ENCODE data around the gene P2RY2.
"Not testable (repeated sequence)": the region's sequence is repeated elsewhere in the genome, so short reads cannot be mapped to it uniquely, and the experiment has no call there.

The P2RY2 gene

DNA sequence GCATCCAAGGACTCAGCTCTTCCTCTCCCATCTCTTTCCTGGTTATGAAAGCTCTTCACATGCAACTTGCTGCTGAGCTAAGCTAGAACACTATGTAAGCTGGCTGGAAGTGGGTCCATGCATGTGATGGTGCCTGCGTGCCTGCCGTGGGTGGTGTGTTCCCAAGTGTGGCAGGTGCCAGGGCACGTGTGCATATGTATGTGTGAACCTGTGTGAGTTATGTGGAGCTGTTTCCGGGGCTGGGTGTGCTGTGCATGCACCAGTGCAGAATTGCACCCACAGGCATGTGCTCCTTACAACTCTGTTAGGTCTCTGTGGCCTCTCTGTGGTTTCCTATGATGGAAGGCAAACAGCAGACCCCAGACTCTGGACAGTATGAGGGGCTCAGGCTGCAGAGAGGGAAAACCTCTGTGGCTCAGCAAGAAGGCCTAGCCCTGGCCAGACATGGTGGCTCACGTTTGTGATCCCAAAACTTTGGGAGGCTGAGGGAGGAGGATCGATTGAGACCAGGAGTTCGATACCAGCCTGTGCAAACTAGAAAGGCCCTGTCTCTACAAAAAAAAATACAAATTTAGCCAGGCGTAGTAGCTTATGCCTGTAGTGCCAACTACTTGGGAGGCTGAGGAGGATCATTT lies 49.9 kb downstream of the P2RY2 start:
- DNase-seq (ENCODE audit: low read depth), result no peak

DNA sequence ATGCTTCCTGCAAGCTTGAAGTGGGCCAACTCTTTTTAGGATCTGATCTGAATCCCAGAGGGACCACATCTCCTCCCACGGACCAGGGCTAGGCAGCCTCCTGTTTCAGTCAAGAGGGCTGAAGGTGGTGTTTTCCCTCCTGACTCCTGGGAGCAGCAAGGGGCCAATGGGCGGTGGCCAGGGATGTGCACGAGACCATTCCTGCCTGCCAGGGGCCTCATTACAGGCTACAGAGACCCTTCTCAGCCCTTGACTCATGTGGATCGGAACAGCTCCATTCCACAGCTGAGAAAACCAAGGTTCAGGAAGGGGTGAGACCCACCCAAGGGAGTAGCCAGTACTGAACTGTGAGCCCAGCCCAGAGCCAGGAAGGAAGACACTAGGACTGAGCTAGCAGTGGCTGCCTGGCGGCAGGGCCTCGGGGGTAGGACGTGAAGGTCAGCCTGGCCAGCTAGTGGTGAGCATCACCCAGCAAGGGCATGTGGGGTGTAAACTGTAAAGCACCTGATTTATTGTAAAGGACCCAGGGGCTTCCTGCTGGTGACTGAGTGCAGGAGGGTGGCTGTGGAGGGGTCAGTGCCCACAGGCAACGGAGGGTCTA lies 50.7 kb downstream of the P2RY2 start:
- no peak for DNase-seq (ENCODE audit: low read depth)

DNA sequence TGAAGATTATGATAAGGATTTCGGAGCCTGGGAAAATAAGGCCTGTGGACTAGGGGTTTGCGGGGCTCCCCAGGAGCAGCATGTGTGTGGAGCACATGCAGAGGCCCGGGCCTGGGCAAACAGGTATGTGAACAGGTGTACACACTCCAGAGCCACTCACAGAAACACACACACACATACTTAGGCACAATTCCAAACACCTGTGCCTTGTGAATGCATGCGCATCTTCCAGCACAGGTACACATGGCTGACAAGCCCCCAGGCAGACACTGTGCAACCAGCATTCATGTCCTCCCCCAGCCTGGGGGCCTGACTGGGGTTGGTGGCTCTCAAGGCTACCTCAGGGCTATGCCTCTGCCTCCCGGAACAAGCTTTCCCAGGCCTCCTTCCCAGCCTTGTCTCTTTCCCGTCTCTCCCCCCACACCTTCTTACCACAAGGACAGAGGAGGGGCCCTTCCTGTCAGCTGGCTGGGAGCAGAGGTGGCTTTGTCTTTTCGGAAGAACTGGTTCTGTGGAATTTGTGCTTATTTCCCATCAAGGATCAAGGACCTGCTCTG lies 51.5 kb downstream of the P2RY2 start:
- no peak for DNase-seq (ENCODE audit: low read depth)

DNA sequence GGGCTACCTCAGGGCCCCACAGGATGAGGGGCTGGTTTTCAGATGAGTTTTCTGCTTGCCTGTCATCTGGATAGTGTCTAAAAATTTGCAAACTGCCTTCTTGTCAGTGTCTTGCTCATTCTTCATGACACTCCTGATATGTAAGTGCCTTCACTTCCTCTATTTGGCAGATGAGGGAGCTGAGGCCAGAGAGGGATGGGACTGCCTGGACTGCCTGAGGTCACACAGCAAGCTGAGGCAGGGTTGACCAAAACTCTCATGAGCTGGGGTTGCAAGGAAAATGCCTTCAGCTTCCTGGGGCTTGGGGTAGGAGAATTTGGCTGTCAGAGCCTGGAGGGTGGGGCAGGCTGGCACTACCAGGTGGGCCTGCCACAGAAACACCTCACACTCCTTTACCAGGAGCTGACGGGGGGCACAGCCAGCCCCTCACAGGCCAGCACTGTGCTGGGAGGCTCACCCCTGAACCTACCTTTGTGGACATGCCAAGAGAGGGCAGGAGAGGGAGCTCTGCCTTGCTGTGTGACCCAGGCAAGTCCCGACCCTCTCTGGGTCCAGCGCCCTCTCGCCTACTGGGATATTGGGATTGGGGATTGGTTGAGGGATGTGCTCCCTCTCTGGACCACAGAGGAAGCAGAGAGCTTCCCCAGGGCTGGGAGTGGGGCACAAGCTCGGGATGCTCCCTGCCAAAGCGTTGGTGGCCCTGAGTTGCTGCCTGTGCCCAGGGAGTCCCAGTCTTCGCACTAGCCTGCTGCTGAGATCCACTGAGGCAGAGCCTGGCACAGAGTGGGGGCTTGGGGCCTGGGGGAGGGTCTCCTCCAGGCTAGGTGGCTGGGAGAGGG lies 52.2 kb downstream of the P2RY2 start:
- DNase-seq (ENCODE audit: low read depth), result no peak

DNA sequence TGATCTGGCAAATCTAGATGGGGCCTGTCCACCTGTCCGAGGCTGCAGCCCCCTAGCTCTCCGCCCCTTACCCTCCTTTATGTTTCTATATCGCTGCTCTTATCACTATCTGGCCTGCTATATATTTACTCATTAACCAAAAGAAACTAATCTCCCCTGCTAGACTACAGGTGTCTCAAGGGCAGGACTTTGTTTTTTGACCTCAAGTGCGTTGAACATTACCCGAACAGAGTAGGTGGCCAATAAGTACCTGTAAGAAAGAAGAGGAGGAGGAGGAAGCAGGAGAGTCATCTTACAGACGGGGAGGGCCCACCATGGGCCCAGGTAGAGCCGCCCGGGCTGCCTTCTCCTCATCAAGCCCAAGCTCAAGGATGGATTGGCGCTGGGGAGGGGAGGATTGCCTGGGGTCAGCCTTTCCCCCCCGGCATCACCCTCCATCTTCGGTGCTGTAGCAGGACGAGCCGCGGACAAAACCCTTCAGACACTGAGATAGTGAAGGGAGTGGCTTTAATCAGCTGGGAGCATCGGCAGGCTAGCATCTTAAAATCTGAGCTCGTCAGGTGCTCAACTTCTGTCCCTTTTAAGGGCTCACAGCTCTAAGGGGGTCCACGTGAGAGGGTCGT lies 52.9 kb downstream of the P2RY2 start:
- no peak for DNase-seq (ENCODE audit: low read depth)

DNA sequence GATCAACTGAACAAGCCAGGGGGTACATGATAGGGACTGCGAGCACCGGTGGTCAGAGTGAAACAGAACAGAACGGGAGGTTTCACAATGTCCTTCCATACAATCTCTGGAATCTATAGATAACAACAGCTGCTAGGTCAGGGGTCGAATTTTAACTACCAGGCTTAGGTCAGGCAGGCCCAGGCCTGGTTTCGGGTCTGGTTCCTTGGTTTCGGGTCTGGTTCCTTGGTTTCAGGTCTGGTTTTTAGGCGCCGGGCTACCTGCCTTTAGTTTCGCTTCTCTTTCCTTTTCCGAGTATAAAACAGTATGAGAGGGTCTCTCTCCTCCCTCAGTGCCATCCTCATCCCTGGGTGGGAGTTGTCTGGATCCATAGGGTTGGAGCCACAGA lies 53.4 kb downstream of the P2RY2 start:
- DNase-seq (ENCODE audit: low read depth), result not testable (repeated sequence)

DNA sequence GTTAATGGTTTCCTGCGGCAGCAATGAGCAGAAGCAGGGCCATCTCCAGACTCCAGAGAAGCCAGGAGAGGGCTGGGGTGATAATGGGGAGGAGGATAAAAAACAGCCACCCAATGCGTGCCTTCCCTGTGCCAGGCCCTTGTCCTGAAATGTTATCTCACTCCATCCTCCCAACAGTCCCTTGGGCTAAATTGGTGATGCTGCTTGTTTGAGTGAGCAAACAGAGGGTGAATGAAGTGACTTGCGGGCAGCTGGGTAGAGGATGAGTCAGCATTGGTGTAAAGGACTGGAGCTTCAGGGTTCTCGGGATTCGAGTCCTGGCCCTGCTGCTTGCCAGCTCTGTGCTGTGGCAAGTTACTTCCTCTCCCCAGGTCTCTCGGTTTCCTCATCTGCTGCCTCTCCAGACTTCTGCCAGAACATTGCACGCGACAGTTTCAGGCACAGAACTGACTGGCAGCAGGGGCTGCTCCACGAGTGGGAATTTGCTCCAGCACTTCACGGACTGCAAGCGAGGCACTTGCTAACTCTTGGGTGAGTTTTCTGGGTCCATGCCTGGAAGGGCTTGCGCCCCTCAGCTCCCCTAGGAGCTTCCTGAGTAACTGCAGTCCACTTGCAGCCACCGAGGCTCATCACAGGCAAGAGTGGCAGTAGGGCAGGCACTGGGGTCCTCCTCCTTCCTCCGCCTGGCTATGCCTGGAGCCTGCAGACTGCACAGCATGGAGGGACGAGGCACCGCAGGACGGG lies 54.0 kb downstream of the P2RY2 start, which contains the start of gene P2RY6:
TSS of gene P2RY6 (plus strand) at position 403 of the 744 bp plus-strand sequence. CDS start 24,181 bp downstream, outside the sequence.
- DNase-seq (ENCODE audit: low read depth), result no peak

DNA sequence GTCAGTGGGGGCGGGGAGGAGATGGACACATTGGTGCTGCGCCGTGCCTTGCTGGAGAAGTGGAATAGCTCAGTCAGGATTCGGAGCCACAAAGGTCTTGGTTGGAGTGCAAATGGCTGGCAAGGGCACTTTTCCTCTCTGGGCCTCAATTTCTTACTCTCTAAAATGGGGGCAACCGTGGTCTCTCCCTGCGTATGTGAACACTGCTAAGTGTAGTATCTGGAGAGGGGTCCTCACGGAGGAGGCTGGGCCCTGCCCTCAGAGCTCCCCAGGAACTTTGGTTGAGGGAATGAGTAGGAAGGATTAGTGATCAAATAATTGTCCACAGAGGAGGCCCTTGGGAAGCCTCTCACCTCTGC lies 54.6 kb downstream of the P2RY2 start:
- DNase-seq (ENCODE audit: low read depth), result no peak

DNA sequence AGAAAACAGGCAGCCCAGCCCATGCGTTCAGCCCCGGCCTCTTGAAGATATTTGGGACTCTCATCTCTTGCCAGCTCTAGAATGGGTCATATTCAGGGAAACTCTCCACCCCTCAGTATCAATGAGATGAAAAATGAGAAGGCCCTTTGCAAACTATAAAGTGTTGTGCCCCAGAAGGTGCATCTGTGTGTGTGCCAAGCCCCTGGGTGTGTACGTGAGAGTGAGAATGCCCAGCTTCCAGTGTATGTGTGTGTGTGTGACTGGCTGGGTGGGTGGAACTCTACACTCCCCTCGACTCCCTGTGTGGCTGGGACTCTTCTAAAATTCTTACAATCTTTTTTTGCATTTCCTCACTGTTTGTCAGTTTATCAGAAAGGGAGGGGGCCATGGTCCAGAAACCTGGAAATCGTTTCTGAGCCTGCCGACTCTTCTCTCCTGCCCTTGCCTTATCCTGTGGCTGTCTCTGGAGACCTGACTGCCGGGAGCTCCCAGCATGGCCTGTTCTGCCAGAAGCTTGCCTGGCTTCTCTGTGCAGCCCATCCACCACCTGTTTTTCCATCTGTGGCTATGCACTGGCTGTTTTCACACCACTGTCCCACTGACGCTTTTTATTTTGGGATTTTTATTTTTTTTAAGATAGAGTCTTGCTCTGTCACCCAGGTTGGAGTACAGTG lies 55.3 kb downstream of the P2RY2 start:
- no peak for DNase-seq (ENCODE audit: low read depth)

DNA sequence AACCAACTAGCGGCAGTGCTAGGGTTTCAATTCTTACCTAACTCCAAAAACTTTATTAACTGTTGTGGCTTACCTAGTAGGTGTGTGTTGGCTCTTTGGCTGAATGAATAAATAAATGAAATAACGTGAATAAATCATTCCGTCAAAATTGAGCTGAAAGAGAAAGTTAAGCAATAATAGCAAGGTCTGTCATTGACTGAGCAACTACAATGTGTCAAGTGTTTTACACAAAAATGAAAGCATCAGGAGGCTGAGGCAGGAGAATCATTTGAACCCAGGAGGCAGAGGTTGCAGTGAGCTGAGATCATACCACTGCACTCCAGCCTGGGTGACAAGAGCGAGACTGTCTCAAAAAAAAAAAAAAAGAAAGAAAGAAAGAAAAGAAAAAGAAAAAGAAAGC lies 56.1 kb downstream of the P2RY2 start:
- DNase-seq (ENCODE audit: low read depth), result not testable (repeated sequence)

DNA sequence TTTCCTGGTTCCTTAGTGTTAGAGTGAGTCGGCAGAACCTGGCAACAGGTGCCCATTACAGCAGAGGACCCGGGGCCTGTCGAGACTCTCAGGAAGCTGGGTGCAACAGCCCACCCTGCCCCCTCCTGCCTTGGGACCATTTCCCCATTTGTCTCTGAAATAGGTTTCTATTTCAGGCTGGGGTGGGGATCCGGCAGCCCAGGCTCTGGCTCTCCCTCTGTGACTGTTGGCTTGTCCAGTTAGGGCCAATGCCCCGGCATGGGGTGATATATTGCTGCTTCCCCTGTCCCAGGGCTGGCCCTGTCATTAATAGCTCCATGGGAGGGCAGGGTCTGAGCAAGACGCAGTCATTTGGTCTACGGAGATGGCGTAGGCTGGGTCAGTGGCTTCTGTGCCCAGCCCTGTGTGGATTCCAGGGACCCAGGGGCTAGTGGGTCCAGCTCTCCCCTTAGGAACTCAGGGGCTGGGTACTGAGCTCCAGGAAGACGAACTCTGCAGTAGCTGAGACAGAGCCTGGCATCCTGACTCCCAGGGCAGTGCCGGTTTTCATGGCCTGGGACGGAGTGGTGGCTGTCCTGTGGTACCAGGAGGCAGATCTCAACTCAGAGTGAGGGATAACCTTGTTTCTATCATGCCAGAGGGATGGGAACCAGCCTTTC lies 56.8 kb downstream of the P2RY2 start:
- DNase-seq (ENCODE audit: low read depth), result no peak

DNA sequence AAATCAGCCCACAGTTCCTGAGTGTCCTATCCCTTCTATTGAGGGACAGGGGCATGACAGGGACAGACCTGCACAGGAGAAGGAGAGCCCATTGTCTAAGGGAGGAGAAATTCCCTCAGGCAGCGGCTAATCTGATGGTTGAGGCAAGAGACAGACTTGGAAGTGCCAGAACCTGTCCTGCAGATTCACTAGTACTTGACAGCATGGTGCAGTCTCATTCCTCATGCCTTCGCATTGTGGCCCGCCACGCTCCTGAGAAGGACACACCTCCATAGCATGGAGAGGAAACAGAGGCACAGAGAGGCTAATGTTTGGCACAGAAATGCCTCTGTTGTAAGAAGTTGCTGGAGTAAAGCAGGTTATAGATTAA lies 57.3 kb downstream of the P2RY2 start:
- DNase-seq (ENCODE audit: low read depth), result no peak

DNA sequence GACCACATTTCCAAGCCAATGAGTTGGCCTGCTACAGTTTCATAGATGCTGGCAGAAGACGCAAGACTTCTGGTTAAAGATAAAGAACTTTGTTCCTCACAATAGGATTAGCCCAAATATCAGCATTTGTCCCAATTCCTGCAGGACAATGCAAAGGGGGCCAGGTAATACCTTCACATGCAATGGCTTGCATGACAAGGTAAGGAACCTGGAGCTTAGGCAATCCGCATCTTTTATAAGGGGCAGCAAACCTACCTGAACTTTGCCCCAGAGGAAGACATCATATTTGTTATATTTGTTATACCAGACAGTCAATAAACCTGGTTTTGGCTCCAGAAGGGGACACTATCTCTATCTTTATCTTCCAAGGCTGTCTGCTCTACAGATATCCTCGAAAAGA lies 59.4 kb downstream of the P2RY2 start:
- no peak for DNase-seq (ENCODE audit: low read depth)

DNA sequence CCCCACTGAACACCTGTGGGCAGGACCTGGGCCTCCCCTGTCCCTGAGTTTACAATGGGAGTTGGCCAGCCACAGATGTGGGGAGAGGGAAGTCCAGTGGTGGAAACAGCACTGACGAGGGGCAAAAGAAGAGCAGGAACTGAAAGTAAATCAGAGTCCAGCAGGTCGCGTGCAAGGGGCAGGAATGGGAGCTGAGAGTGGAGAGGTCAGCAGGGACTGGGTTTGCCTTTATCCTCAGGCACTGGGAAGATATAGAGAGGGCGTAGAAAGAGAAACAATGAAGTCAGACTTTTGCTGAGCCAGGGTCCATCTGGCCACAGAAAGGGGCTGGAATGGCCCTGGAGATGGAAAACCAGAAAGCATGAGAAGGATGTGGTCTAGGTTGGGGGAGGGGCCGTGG lies 62.5 kb downstream of the P2RY2 start:
- DNase-seq (ENCODE audit: low read depth), result no peak

DNA sequence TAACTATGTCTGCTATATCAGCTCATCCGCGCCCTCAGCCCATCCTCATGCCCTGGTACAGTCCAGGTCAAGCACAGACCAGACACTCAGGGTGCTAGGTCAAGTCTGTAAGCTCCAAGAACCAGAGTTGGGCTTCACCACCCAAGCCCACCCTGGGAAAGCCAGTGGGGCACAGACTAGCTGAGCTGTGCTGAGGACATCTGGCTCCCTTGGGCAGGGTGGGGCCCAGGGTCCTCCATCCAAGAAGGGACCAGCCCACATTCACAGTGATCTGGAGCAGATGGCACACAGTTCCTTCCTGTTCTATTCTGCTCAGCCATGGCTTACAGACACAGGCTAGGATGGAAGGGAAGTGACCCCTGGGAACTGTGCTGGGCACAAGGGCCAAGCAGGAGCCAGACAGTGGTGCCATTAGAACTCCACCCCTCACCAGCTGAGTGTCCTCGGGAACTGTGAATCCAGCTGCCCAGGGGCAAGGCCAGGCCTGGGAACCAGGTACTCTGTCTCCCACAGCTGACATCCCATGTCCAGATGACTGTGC lies 63.2 kb downstream of the P2RY2 start:
- no peak for DNase-seq (ENCODE audit: low read depth)

DNA sequence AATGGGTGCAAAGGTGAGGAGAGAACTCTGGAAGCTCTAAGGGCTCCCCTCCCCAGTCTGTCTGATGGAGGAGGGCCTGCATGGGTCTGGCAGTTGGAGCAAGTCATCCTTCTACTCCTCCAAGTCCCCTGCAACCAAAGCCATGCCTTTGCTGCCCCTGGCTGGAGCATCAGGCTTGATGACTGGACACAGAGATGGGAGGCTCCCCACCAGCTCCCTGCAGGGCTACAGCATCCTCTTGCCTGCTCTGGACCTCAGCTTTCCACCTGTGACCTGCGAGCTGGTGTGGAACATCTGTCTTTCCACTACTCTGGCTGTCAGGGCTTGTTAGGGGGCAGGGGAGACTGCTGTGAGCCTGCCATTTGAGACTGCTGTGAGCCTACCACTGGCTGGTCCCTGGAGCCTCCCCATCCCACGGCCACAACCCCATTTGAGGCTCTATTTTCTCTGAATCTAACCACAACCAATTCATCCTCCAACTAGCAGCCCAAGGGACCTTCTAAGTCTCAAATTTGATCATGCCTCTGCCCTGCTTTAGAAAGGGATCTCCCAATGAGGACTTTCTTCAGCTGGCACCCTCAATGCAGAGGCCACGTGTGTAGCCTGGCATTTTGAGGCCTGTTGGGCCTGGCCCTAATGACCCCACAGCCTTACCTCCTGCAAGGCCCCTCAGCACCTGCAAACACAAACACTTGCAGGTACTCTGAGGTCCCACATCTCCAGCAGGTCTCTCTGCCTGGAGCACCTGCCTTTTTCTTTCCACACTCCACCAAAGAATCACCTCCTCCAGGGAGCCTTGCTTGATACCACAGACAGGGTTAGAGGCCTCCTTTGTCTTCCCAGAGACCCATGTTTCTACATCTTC lies 63.9 kb downstream of the P2RY2 start:
- no peak for DNase-seq (ENCODE audit: low read depth)

DNA sequence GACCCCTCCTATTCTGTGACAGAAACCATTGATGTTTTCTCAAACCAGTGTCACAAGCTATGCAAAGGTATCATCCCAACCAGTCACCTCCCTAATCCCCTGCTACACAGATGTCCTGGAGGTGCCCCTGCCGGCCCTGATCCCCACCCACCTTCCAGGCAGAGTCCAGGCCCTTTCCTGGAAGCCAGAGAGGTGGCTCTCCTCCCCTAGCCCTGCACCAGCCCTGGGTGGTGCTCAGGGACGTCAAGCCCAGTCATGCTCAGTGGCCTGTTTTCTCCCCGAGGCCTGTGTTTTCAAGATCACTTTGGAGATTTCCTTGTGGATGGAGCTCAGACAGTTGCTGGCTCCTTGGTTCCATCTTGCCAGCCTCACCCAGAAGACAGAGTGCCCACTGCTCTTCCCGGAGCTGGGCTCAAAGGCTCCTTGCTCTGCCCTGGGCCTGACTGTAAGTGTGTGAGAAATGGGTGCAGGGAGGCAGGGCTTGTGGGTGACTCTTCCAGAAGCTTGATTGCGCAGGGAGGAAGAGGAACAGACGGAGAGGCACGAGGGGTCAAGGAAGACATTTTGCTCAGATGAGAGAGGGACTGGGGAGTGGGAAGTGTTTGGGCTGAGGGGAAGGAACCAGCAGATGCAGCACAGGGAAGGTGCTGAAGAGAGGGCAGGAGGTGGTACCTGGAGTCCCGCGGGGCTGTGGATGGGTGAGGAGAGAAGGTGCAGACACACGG lies 65.4 kb downstream of the P2RY2 start:
- DNase-seq (ENCODE audit: low read depth), result no peak

DNA sequence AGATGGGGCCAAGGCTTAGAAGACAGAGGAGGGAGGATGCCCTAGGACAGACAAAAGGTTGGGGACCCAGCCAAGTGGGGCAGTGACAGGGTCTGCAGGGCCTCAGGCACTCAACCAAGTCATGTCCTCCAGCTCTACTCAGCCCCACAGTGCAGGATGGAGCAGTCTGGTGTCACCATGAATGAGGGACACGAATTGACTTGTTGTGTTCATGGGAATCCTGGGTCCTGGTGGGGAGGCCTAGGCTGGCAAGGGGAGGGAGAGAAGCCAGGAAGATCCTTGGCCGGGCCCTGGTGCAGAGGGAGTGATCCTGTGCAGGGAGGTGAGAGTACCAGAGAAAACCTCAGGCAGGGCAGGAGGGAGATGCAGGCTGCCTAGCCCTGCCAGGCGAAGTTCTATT lies 66.0 kb downstream of the P2RY2 start:
- no peak for DNase-seq (ENCODE audit: low read depth)

DNA sequence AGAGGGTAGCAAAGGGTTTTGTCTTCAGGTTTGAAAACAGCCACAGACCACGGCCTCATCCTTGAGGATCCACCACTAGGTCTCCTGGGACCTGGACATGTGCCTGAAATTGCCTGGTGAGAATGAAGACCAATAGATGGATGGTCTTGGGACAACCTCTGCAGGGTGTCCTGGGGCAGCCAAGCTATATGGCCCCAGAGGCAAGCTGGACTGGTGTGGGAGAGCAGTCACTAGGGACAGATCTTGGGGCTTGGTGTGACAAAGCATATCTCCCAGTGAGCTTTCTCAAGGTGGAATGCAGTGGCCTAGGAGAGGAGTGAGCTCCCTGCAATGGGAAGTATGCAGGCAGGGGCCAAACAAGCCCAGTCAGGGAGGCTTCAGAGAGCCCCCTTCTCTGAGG lies 67.6 kb downstream of the P2RY2 start:
- no peak for DNase-seq (ENCODE audit: low read depth)

All from stimulated activated CD8-positive, alpha-beta memory T cell treated with anti-CD3 and anti-CD28 coated beads, Interleukin-7, amount 100 ng/mL, for 24 hours (primary cell).